GM21447 (cell line): Measurements from ENCODE around the gene TBC1D8.
A peak's percentile ranks its signal among the peaks of the same experiment; 100 is the strongest.

Source experiments
- ATAC-seq: cut with Tn5 transposase; IDR thresholded peaks from one replicate; pipeline ENCODE4 v1.9.1; 2021; ENCODE audit not compliant: unreplicated experiment

TBC1D8 gene

GRCh38 chr2:101037161-101037755, 113.9 kb downstream of the TBC1D8 start:
- ATAC-seq: no peak

- ATAC-seq: no peak
These were observed 114.6 kb downstream of the TBC1D8 start for GRCh38 chr2:101036562-101036961.

- ATAC-seq: no peak
These were observed 119.0 kb downstream of the TBC1D8 start for GRCh38 chr2:101032084-101032776.

- no peak for ATAC-seq
These were observed 120.2 kb downstream of the TBC1D8 start for GRCh38 chr2:101030866-101031554.

GRCh38 chr2:101027852-101028251, 123.3 kb downstream of the TBC1D8 start:
- ATAC-seq: no peak

- ATAC-seq: no peak
These were observed 124.2 kb downstream of the TBC1D8 start for GRCh38 chr2:101026923-101027469.

- no peak for ATAC-seq
These were observed 124.9 kb downstream of the TBC1D8 start for GRCh38 chr2:101026253-101026701.

- ATAC-seq: no peak
These were observed 125.6 kb downstream of the TBC1D8 start for GRCh38 chr2:101025561-101025960.

GRCh38 chr2:101023327-101024107, 127.7 kb downstream of the TBC1D8 start:
- ATAC-seq: no peak

- no peak for ATAC-seq
These were observed 129.0 kb downstream of the TBC1D8 start for GRCh38 chr2:101022221-101022620.

- ATAC-seq: no peak
These were observed 132.2 kb downstream of the TBC1D8 start for GRCh38 chr2:101018934-101019333.

GRCh38 chr2:101017371-101017770, 133.8 kb downstream of the TBC1D8 start:
- no peak for ATAC-seq

GRCh38 chr2:101014264-101014857, 136.8 kb downstream of the TBC1D8 start:
- ATAC-seq: no peak

- no peak for ATAC-seq
These were observed 138.4 kb downstream of the TBC1D8 start for GRCh38 chr2:101012706-101013181.

- peak; percentile 95 for ATAC-seq
These were observed 139.0 kb downstream of the TBC1D8 start for GRCh38 chr2:101012054-101012705.

GRCh38 chr2:101011152-101011551, 140.0 kb downstream of the TBC1D8 start:
- no peak for ATAC-seq

GRCh38 chr2:101007415-101008345, 143.5 kb downstream of the TBC1D8 start:
- ATAC-seq: no peak

- no peak for ATAC-seq
These were observed 145.0 kb downstream of the TBC1D8 start for GRCh38 chr2:101006065-101006715.
